ENCODE data around the gene COMTD1.

- TF ChIP-seq CTCF (conservative IDR thresholded peaks at IDR 0.05 in 1 of 2, IDR thresholded peaks at IDR 0.05 in 1 of 2; ENCODE audit: extremely low read depth in 1 of 2, insufficient read depth in 1 of 2, low read depth in 1 of 2, low read length in 2 of 2), result no peak
- TF ChIP-seq EZH2 (IDR thresholded peaks at IDR 0.05; ENCODE audit: borderline replicate concordance, low read length), result no peak
Measured at GRCh38 chr10:75260990-75261389, 25.2 kb upstream of the COMTD1 start.

All from mammary epithelial cell (primary cell).